MM.1S (cell line): ENCODE results near the gene NAP1L3.

ENCODE experiments used
- EZH2 ChIP-seq: fragments of 300-600 bp; sonication (generic); optimal IDR thresholded peaks from 2 replicates; pipeline ENCODE3; 2017; ENCODE audit warnings: low read depth, mild to moderate bottlenecking, antibody characterized with exemption, low read length, mixed read lengths
- EZH2phosphoT487 ChIP-seq: fragments of 300-600 bp; sonication (generic); IDR thresholded peaks from 2 replicates; pipeline ENCODE4 v1.6.1; 2018; ENCODE audit warnings: antibody characterized with exemption, low read length
- TF ChIP-seq, protein P1 (sequence below): fragments of 300-600 bp; sonication (generic); IDR thresholded peaks from 2 replicates; pipeline ENCODE4 v1.5.1; 2016; ENCODE audit warnings: antibody characterized with exemption, low read length, mixed read lengths

- TF ChIP-seq, protein P1, sequence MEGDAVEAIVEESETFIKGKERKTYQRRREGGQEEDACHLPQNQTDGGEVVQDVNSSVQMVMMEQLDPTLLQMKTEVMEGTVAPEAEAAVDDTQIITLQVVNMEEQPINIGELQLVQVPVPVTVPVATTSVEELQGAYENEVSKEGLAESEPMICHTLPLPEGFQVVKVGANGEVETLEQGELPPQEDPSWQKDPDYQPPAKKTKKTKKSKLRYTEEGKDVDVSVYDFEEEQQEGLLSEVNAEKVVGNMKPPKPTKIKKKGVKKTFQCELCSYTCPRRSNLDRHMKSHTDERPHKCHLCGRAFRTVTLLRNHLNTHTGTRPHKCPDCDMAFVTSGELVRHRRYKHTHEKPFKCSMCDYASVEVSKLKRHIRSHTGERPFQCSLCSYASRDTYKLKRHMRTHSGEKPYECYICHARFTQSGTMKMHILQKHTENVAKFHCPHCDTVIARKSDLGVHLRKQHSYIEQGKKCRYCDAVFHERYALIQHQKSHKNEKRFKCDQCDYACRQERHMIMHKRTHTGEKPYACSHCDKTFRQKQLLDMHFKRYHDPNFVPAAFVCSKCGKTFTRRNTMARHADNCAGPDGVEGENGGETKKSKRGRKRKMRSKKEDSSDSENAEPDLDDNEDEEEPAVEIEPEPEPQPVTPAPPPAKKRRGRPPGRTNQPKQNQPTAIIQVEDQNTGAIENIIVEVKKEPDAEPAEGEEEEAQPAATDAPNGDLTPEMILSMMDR: no peak
- TF ChIP-seq EZH2 (no peak), EZH2phosphoT487 (no peak)
Measured at GRCh38 chrX:93660575-93660974, 12.8 kb downstream of the NAP1L3 start.
